HL-60 (cell line): ENCODE results near the gene CD4.
"Not testable (repeated sequence)": the region's sequence is repeated elsewhere in the genome, so short reads cannot be mapped to it uniquely, and the experiment has no call there.

Experiments used
- DNase-seq, 2 experiments: peaks; one replicate each; pipeline ENCODE4 v3.0.0-alpha.2; 2010 to 2020; ENCODE audit warnings: low read depth in 1 of 2, low spot score in 1 of 2
- H3K27ac ChIP-seq: fragments of 250-450 bp; sonication (Bioruptor Pico); replicated peaks from 2 replicates; pipeline ENCODE4 v1.5.1; 2020; ENCODE audit warnings: mild to moderate bottlenecking, moderate library complexity
- H3K27me3 ChIP-seq: fragments of 250-450 bp; sonication (Bioruptor Pico); 2 replicates; pipeline ENCODE4 v1.5.1; 2021; ENCODE audit warnings: mild to moderate bottlenecking, moderate library complexity; ENCODE audit not compliant: insufficient read depth, poor library complexity, severe bottlenecking
- H3K4me3 ChIP-seq: replicated peaks from 2 replicates; pipeline ENCODE4 v1.5.1; 2011; ENCODE audit warnings: mild to moderate bottlenecking, control low read depth, low read length; ENCODE audit not compliant: insufficient read depth
- CTCF ChIP-seq: IDR thresholded peaks from one replicate; pipeline ENCODE4 v1.5.1; 2011; ENCODE audit warnings: low read length, control low read depth, inconsistent platforms; ENCODE audit not compliant: insufficient read depth
- GABPA ChIP-seq: IDR thresholded peaks from 2 replicates; pipeline ENCODE4 v1.6.1; 2012; ENCODE audit warnings: low read depth
- POLR2AphosphoS5 ChIP-seq: IDR thresholded peaks from 2 replicates; pipeline ENCODE4 v1.6.1; 2012; ENCODE audit warnings: low read depth
- REST ChIP-seq: IDR thresholded peaks from 2 replicates; pipeline ENCODE4 v1.6.1; 2012; ENCODE audit warnings: low read depth; ENCODE audit not compliant: insufficient replicate concordance
- SPI1 ChIP-seq: IDR thresholded peaks from 2 replicates; pipeline ENCODE4 v1.6.1; 2012; ENCODE audit warnings: low read depth, mild to moderate bottlenecking, borderline replicate concordance
- long read RNA-seq: library from polyadenylated mRNA; unstranded; transcript quantifications from one replicate; pipeline ENCODE4 v2.0.0, GENCODE V29; 2020

CD4 gene
- long read RNA-seq, transcript CD4-201 (10 exons, 3,114 nt): major isoform, 408 of 515 reads
- long read RNA-seq, partial matches to known transcripts: 20 of 515 reads
- long read RNA-seq, other reads (novel, unspliced or antisense): 87 of 515 reads

- Histone ChIP-seq H3K27ac (peak within 1 kb of the TSS; percentile 78), H3K4me3 (peak within 1 kb of the TSS; percentile 83), H3K27me3 (no peaks in the 10 kb centered on the region)
- peak; percentile 88 to 95 for DNase-seq
- TF ChIP-seq SPI1 (peak; percentile 46; the same call in 1 of the 2 replicates), POLR2AphosphoS5 (peak; percentile 92), GABPA (peak; percentile 19; the same call in 1 of the 2 replicates), CTCF (no peak), REST (peak; percentile 80)
Measured at GRCh38 chr12:6788972-6789924, at the start of gene CD4. CD4 (plus strand) TSS chr12:6789528; CDS start chr12:6800139, 10,611 bp downstream.

- not testable (repeated sequence) for H3K27ac ChIP-seq, H3K27me3 ChIP-seq, H3K4me3 ChIP-seq, DNase-seq
Measured at GRCh38 chr12:6742080-6742479, 47.2 kb upstream of the CD4 start.

- DNase-seq: no peak
- TF ChIP-seq CTCF (no peak), POLR2AphosphoS5 (no peak), SPI1 (no peak), GABPA (no peak), REST (no peak)
- Histone ChIP-seq H3K27me3 (no peaks in the 10 kb centered on the region), H3K27ac (no peak overlapping the region), H3K4me3 (no peak overlapping the region)
Measured at GRCh38 chr12:6742834-6743233, 46.5 kb upstream of the CD4 start.

- H3K27ac ChIP-seq, H3K4me3 ChIP-seq, DNase-seq, H3K27me3 ChIP-seq: not testable (repeated sequence)
Measured at GRCh38 chr12:6743300-6743699, 46.0 kb upstream of the CD4 start.
